T-cell (primary cell): ENCODE data around the gene JSRP1. TPM values are rescaled to one million over a fixed set of nuclear protein-coding genes. Genes with fewer than 3 reads are reported as not detected.

Experiments
- ATAC-seq, 4 experiments: fragments of 200-7000 bp in 3 of 4; fragments of 150-1000 bp in 1 of 4; cut with Tn5 transposase; replicated peaks in 1 of 4; 1 replicate in 3 of 4; 2 replicates in 1 of 4; pipeline ENCODE4 v1.10.0; 2021; ENCODE audit warnings: moderate library complexity in 3 of 4, mild to moderate bottlenecking in 2 of 4, moderate number of reproducible peaks in 1 of 4
- CTCF ChIA-PET, 2 donors: fragments of 300-600 bp; sonication (Branson Sonifier 250); formaldehyde crosslinking; loops; one replicate each; lab custom pipeline; 2022; ENCODE audit warnings: antibody characterized with exemption in 2 of 2; lab: Charles Lee
- POLR2A ChIA-PET, 2 donors: fragments of 300-600 bp; sonication (Branson Sonifier 250); formaldehyde crosslinking; loops; one replicate each; lab custom pipeline; 2022; ENCODE audit warnings: antibody characterized with exemption in 2 of 2; lab: Charles Lee
- DNase-seq, 35 experiments: peaks; one replicate each; pipeline versions ENCODE4 v3.0.0 to v3.0.0-alpha.2; 2013 to 2023
- H3K27ac ChIP-seq: one replicate; pipeline ENCODE4 v1.5.1; 2013; ENCODE audit warnings: low read length
- H3K27me3 ChIP-seq, 2 experiments: replicated peaks in 1 of 2; 1 replicate in 1 of 2; 2 replicates in 1 of 2; pipeline versions ENCODE4 v1.6.1 to v1.7.0; 2013; ENCODE audit warnings: low read length in 1 of 2, mixed read lengths in 1 of 2; ENCODE audit not compliant: control insufficient read depth in 2 of 2, insufficient read depth in 2 of 2; ENCODE audit errors: extremely low read depth in 1 of 2
- H3K36me3 ChIP-seq, 2 donors: 1 replicate in 1 of 2; 2 replicates in 1 of 2; pipeline versions ENCODE4 v1.6.1 to v1.7.0; 2013; ENCODE audit warnings: low read length in 1 of 2; ENCODE audit not compliant: control insufficient read depth in 2 of 2, insufficient read depth in 1 of 2; ENCODE audit errors: extremely low read depth in 1 of 2
- H3K4me1 ChIP-seq, 2 experiments: 1 replicate in 1 of 2; 2 replicates in 1 of 2; pipeline versions ENCODE4 v1.6.1 to v1.7.0; 2013; ENCODE audit warnings: low read length in 2 of 2, mixed read lengths in 1 of 2; ENCODE audit not compliant: insufficient read depth in 2 of 2, control insufficient read depth in 1 of 2; ENCODE audit errors: extremely low read depth in 1 of 2
- H3K4me3 ChIP-seq, 2 donors: 1 replicate in 1 of 2; 2 replicates in 1 of 2; pipeline versions ENCODE4 v1.5.1 to v1.7.0; 2013; ENCODE audit warnings: mild to moderate bottlenecking in 2 of 2, low read length in 1 of 2, moderate library complexity in 1 of 2; ENCODE audit not compliant: control insufficient read depth in 1 of 2; ENCODE audit errors: extremely low read depth in 1 of 2
- H3K9me3 ChIP-seq: 2 replicates; pipeline ENCODE4 v1.7.0; 2013
- H3K27ac Mint-ChIP-seq, 2 donors: one replicate each; pipeline ENCODE4 v1.8.0; 2020 to 2021; ENCODE audit warnings: mild to moderate bottlenecking in 2 of 2, mixed read lengths in 2 of 2
- H3K27me3 Mint-ChIP-seq, 2 donors: one replicate each; pipeline ENCODE4 v1.8.0; 2021 to 2022; ENCODE audit warnings: mixed read lengths in 2 of 2
- H3K36me3 Mint-ChIP-seq: one replicate; pipeline ENCODE4 v1.8.0; 2021; ENCODE audit warnings: mixed read lengths
- H3K4me1 Mint-ChIP-seq, 3 donors: one replicate each; pipeline ENCODE4 v1.8.0; 2020 to 2022; ENCODE audit warnings: mixed read lengths in 3 of 3, mild to moderate bottlenecking in 1 of 3
- H3K4me3 Mint-ChIP-seq, 3 donors: one replicate each; pipeline ENCODE4 v1.8.0; 2020 to 2022; ENCODE audit warnings: mild to moderate bottlenecking in 3 of 3, mixed read lengths in 3 of 3, moderate library complexity in 3 of 3
- H3K9me3 Mint-ChIP-seq, 3 donors: one replicate each; pipeline ENCODE4 v1.8.0; 2020 to 2022; ENCODE audit warnings: mixed read lengths in 3 of 3
- WGBS: methylation state at CpG from one replicate; pipeline ENCODE4 v1.1.5; 2013; ENCODE audit warnings: missing lambda C conversion rate; ENCODE audit not compliant: insufficient coverage; 5-methylcytosine and 5-hydroxymethylcytosine counted together
- total RNA-seq, 35 experiments: library from RNA in 6 of 35; stranded (reverse) in 6 of 35; fragments of 120-200 nt in 1 of 35; gene quantifications; one replicate each; pipeline versions ENCODE4 v1.2.1 to v1.2.4 and lab custom pipeline; 2013 to 2026

The JSRP1 gene
- total RNA-seq, 5 donors from 2014 or later (not counting 1 experiment from before 2014, with no cell fraction given), result 0.42 to 1.5 (median 1.0) TPM; not detected in 1

GRCh38 chr19:2227415-2228156 is 28.6 kb downstream of the JSRP1 start:
- H3K27me3 Mint-ChIP-seq, result no peaks in the 10 kb centered on the region
- H3K27ac Mint-ChIP-seq, result no peak overlapping the region
- Histone ChIP-seq H3K4me1 (peaks cover 0 to 7% of the 10 kb centered on the region in 2 experiments), H3K4me3 (no peak overlapping the region), H3K36me3 (peaks cover 19 to 36% of the 10 kb centered on the region in 2 donors), H3K27me3 (no peaks in the 10 kb centered on the region), H3K9me3 (no peaks in the 10 kb centered on the region), H3K27ac (no peak overlapping the region)
- DNase-seq (no peak), ATAC-seq (no peak)
- peaks cover 0 to 9% (median 5%) of the 10 kb centered on the region in 3 donors for H3K4me1 Mint-ChIP-seq
- H3K4me3 Mint-ChIP-seq, result no peak overlapping the region
- POLR2A ChIA-PET, result no interaction called here
- 94% methylated on average over 46 of the region's 67 CpGs for WGBS
- CTCF ChIA-PET, result no interaction called here
- H3K36me3 Mint-ChIP-seq, result peaks cover 21% of the 10 kb centered on the region
- H3K9me3 Mint-ChIP-seq, result no peaks in the 10 kb centered on the region

- H3K27me3 ChIP-seq, result no peaks in the 10 kb centered on the region
- H3K4me1 ChIP-seq, result peaks cover 0 to 5% of the 10 kb centered on the region in 2 experiments
- no peak for DNase-seq
- no peak for ATAC-seq
- no peak overlapping the region for H3K27ac Mint-ChIP-seq
- no peak overlapping the region for H3K27ac ChIP-seq
- peaks cover 16 to 33% of the 10 kb centered on the region in 2 donors for H3K36me3 ChIP-seq
- H3K4me1 Mint-ChIP-seq, result peaks cover 0 to 6% (median 5%) of the 10 kb centered on the region in 3 donors
- WGBS, result 97% methylated on average over 46 of the region's 53 CpGs
- no peak overlapping the region for H3K4me3 ChIP-seq
- CTCF ChIA-PET, result no interaction called here
- no peaks in the 10 kb centered on the region for H3K27me3 Mint-ChIP-seq
- H3K36me3 Mint-ChIP-seq, result peaks cover 21% of the 10 kb centered on the region
- POLR2A ChIA-PET, result no interaction called here
- H3K9me3 Mint-ChIP-seq, result no peaks in the 10 kb centered on the region
- H3K9me3 ChIP-seq, result no peaks in the 10 kb centered on the region
- H3K4me3 Mint-ChIP-seq, result no peak overlapping the region
Observed at GRCh38 chr19:2226840-2227360, 29.3 kb downstream of the JSRP1 start.

GRCh38 chr19:2226051-2226839 is 30.0 kb downstream of the JSRP1 start:
- no peak overlapping the region for H3K27ac ChIP-seq
- WGBS, result 96% methylated on average over 45 of the region's 59 CpGs
- H3K4me1 ChIP-seq, result peaks cover 0 to 5% of the 10 kb centered on the region in 2 experiments
- Mint-ChIP-seq H3K4me1 (peaks cover 0 to 6% (median 5%) of the 10 kb centered on the region in 3 donors), H3K36me3 (peaks cover 21% of the 10 kb centered on the region), H3K9me3 (no peaks in the 10 kb centered on the region), H3K27me3 (no peaks in the 10 kb centered on the region), H3K4me3 (no peak overlapping the region), H3K27ac (no peak overlapping the region)
- no peak overlapping the region for H3K4me3 ChIP-seq
- H3K36me3 ChIP-seq, result peaks cover 16 to 35% of the 10 kb centered on the region in 2 donors
- CTCF ChIA-PET, result no interaction called here
- no peak for ATAC-seq
- no peak for DNase-seq
- no peaks in the 10 kb centered on the region for H3K27me3 ChIP-seq
- POLR2A ChIA-PET, result no interaction called here
- no peaks in the 10 kb centered on the region for H3K9me3 ChIP-seq

GRCh38 chr19:2225415-2226050 is 30.7 kb downstream of the JSRP1 start:
- Histone ChIP-seq H3K9me3 (no peaks in the 10 kb centered on the region), H3K27ac (no peak overlapping the region), H3K4me3 (no peak overlapping the region), H3K27me3 (no peaks in the 10 kb centered on the region), H3K36me3 (peaks cover 17 to 41% of the 10 kb centered on the region in 2 donors), H3K4me1 (peaks cover 0 to 5% of the 10 kb centered on the region in 2 experiments)
- peaks cover 0 to 6% (median 5%) of the 10 kb centered on the region in 3 donors for H3K4me1 Mint-ChIP-seq
- no peak overlapping the region for H3K27ac Mint-ChIP-seq
- ATAC-seq (no peak), DNase-seq (no peak)
- H3K36me3 Mint-ChIP-seq, result peaks cover 21% of the 10 kb centered on the region
- CTCF ChIA-PET, result no interaction called here
- no peak overlapping the region for H3K4me3 Mint-ChIP-seq
- 93% methylated on average over 31 of the region's 32 CpGs for WGBS
- H3K9me3 Mint-ChIP-seq, result no peaks in the 10 kb centered on the region
- POLR2A ChIA-PET, result no interaction called here
- no peaks in the 10 kb centered on the region for H3K27me3 Mint-ChIP-seq

- peaks cover 0 to 6% (median 5%) of the 10 kb centered on the region in 3 donors for H3K4me1 Mint-ChIP-seq
- H3K9me3 Mint-ChIP-seq, result no peaks in the 10 kb centered on the region
- H3K4me1 ChIP-seq, result peaks cover 0 to 5% of the 10 kb centered on the region in 2 experiments
- CTCF ChIA-PET, result no interaction called here
- H3K4me3 Mint-ChIP-seq, result no peak overlapping the region
- H3K27me3 Mint-ChIP-seq, result no peaks in the 10 kb centered on the region
- H3K36me3 ChIP-seq, result peaks cover 18 to 42% of the 10 kb centered on the region in 2 donors
- H3K27me3 ChIP-seq, result no peaks in the 10 kb centered on the region
- POLR2A ChIA-PET, result no interaction called here
- no peak overlapping the region for H3K27ac ChIP-seq
- ATAC-seq (no peak), DNase-seq (no peak)
- H3K9me3 ChIP-seq, result no peaks in the 10 kb centered on the region
- peaks cover 21% of the 10 kb centered on the region for H3K36me3 Mint-ChIP-seq
- H3K4me3 ChIP-seq, result no peak overlapping the region
- H3K27ac Mint-ChIP-seq, result no peak overlapping the region
- 95% methylated on average over 12 of the region's 13 CpGs for WGBS
Observed at GRCh38 chr19:2224754-2225349, 31.4 kb downstream of the JSRP1 start.

GRCh38 chr19:2223959-2224358 is 32.3 kb downstream of the JSRP1 start:
- ATAC-seq (peak; percentile 29 to 66 (median 58)), DNase-seq (peak in 23 of 35 experiments; percentile 11 to 60 (median 21))
- no peaks in the 10 kb centered on the region for H3K27me3 ChIP-seq
- Mint-ChIP-seq H3K4me3 (no peak overlapping the region), H3K36me3 (peaks cover 18% of the 10 kb centered on the region), H3K27ac (no peak overlapping the region), H3K4me1 (peaks cover 0 to 6% (median 5%) of the 10 kb centered on the region in 3 donors), H3K9me3 (no peaks in the 10 kb centered on the region), H3K27me3 (no peaks in the 10 kb centered on the region)
- ChIA-PET CTCF (no interaction called here), POLR2A (no interaction called here)
- H3K36me3 ChIP-seq, result peaks cover 12 to 47% of the 10 kb centered on the region in 2 donors
- no peak overlapping the region for H3K27ac ChIP-seq
- H3K9me3 ChIP-seq, result no peaks in the 10 kb centered on the region
- 53% methylated on average over 4 of the region's 14 CpGs for WGBS
- no peak overlapping the region for H3K4me3 ChIP-seq
- H3K4me1 ChIP-seq, result peaks cover 0 to 5% of the 10 kb centered on the region in 2 experiments
